HuH-7 (cell line): ENCODE results near the gene MOSPD3.

Source experiments
- DNase-seq: peaks from one replicate; pipeline ENCODE4 v3.0.0; 2011; ENCODE audit warnings: low spot score

The MOSPD3 gene

GRCh38 chr7:100575746-100576383, 36.5 kb upstream of the MOSPD3 start:
- DNase-seq = no peak

DNA sequence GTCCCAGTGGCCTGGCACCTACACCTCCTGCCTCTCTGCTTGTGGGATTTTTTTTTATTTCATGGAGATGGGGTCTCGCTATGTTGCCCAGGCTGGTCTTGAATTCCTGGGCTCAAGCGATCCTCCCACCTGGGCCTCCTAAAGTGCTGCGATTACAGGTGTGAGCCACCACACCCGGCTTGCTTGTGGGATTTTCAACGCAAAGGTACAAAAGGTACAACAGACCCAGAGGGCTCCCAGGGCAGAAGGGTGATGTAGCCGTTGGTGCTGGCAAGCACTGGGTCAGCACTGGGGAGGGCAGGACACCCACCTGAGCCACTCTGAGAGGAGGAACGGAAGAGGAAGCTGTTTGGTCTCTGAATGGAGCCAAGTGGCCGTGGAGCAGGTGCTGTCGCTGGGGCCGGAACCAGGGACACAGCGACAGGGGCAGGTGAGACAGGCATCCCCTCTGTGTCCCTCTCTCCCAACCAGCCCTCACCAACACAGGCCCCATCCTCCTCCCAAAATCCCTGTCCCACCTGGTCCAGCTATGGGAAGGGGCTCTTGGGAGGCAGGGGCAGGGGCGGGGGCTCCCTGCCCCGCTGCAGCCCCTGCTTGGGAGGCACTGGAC, 35.9 kb upstream of the MOSPD3 start:
- DNase-seq = no peak

DNA sequence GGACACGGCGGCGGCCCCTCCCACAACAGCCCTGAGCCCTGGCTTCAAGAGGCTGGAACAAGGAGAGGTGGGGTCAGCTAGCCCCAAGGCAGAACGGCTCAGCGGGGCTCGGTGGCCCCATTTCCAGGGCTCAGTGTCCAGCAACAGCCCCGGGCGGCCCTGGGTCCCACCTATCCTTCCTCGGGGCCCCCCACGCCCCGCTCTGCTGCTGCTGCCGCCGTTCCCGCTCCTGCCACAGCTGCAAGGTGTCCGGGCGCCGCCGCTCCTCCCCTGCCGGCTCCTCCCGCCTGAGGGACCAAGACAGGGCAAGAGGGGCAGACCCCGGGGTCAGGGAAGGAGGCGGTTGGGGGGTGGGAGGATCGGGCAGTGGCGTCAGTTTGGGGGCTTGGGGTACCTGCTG, 35.2 kb upstream of the MOSPD3 start:
- no peak for DNase-seq

- DNase-seq = no peak
Observed at GRCh38 chr7:100577507-100577906, 34.8 kb upstream of the MOSPD3 start.

- no peak for DNase-seq
Observed at GRCh38 chr7:100578246-100579183, 33.8 kb upstream of the MOSPD3 start.

GRCh38 chr7:100580466-100581283, 31.7 kb upstream of the MOSPD3 start:
- no peak for DNase-seq

DNA sequence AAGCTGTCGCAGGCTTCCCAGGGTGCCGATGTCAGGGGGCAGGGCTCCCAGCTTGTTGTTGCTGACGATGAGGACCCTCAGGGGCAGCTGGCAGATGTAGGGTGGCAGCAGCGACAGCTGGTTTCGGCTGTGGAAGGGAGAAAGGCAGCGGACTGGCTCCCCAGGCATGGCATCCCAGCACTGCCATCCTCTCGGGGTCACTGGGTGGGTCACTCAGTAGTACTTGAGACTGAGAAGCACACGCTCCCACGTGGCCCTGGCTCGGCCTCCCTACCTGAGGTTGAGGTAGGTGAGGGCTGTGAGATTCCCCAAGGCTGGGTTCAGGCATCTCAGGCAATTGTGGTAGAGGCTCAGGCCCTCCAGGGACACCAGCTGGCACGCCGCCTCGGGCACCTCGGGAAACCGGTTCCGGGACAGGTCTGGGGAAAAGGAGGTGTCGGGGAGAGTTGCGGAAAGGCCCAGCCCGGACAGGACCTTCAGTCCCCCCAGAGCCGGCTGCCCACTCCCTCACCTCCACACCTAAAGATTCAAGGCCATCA, 30.2 kb upstream of the MOSPD3 start:
- DNase-seq = no peak

GRCh38 chr7:100582650-100583049, 29.7 kb upstream of the MOSPD3 start:
- no peak for DNase-seq

- no peak for DNase-seq
Observed at GRCh38 chr7:100583132-100584053, 28.9 kb upstream of the MOSPD3 start.

DNA sequence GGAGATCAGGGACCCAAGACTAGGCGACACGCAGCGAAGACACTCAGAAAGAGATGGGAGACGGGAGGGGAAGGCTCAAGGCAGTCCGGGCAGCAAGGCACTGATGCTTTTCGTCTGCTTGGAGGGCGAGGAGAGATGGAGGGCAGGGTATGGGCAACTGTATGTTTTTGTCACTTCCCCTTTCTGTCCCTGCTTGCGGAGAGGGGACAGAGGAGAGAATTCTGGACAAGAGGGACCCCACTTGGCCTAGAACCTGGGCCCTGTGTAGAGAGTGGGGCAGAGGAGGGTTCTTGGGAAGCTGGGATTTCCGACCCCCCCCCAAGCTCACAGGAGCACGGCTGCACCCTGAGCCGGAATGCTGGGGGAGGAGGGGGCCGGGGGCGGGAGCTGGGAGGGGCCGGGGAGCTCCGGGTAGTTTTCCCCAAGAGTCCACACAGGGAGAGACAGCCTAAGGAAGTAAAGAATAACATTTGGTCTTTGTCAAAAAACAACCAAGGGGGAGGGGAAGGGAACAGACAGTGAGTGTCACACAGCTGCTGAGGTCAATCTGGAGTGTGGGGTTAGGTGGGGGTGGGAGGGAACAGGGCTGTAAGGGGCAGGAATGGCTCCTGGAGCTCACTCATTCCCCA, 28.2 kb upstream of the MOSPD3 start:
- DNase-seq = no peak

GRCh38 chr7:100584683-100585510, 27.4 kb upstream of the MOSPD3 start:
- no peak for DNase-seq

GRCh38 chr7:100585511-100586265, 26.7 kb upstream of the MOSPD3 start, which contains the start of gene LRCH4:
TSS of gene LRCH4 (minus strand) at chr7:100586129. CDS start at chr7:100586100, 29 bp downstream.
- peak; percentile 100 for DNase-seq

DNA sequence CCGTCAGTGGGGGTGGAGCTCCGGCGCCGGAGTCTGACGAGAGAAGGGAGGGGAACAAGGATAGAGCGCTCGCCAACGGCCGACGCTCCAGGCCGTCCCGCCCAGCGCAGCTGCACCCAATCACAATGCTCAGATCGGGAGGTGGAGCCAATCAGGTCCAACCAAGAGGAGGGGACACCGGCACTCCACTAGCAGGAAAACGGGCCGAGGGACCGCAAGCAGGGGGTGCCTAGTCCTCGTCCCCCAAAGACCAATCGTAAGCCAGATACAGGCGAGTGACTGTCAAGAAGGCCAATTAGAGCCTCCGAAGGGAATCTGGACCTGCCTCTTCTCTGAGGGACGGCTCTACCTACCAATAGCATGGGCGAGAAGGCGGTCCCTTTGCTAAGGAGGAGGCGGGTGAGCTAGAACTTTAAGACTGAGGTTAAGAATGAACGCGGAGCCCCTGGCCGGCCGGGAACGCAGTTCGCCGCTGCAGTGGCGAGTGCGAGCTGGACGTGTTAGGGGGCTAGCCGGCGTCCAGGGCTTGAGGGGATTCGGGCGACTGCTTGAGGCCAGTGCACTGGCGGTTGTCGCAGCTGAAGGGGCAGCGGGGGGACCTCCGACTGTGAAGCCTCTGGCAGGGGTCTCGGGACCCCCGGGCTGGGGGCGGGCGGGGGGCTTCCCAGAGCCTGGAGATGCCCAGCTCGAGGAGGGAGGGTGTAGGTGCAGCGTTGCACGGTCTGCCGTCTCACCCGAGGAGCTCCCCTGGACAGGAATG, 25.9 kb upstream of the MOSPD3 start, which contains the start of gene FBXO24:
FBXO24 (plus strand) TSS at position 63 of the 760 bp plus-strand sequence; CDS start at position 361, 298 bp downstream.
- DNase-seq = peak; percentile 100

GRCh38 chr7:100588438-100588837, 23.9 kb upstream of the MOSPD3 start:
- DNase-seq = no peak

- DNase-seq = no peak
Observed at GRCh38 chr7:100589341-100589947, 22.9 kb upstream of the MOSPD3 start.

DNA sequence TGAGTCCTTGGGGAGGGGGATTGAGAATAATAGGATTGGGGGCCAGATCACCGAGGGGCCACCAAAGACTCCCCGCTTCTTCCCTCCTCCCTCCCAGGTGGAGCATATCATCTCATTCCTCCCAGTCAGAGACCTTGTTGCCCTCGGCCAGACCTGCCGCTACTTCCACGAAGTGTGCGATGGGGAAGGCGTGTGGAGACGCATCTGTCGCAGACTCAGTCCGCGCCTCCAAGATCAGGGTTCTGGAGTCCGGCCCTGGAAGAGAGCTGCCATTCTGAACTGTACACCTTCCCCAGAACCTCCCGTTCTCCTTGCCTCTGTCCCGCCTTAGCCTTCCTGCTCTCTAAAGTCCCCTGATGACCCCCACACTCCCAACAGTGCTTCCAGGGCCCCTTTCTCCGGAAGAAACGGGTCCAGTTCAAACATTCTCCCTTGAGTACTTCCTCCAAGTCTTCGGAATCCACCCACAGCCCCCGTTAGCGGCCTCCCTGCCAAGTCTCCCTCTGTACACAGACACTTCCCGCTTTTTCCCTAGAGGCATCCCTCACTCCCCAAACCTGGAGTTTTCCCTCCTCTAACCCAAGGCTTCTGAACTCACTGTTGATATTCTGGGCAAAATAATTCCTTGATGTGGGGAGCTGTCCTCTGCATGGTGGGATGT, 22.1 kb upstream of the MOSPD3 start:
- DNase-seq = no peak

DNA sequence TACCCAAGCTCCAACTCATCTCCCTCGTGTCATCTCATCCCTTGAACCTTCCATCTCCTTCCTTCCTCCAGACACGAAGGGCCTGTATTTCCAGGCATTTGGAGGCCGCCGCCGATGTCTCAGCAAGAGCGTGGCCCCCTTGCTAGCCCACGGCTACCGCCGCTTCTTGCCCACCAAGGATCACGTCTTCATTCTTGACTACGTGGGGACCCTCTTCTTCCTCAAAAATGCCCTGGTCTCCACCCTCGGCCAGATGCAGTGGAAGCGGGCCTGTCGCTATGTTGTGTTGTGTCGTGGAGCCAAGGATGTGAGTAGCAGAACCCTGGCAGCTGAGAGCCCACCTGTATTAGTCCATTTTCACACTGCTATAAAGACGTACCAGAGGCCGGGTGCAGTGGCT, 20.7 kb upstream of the MOSPD3 start:
- no peak for DNase-seq
